Liver (tissue), 9 donors: ENCODE data around the gene PMM2. TPM values are rescaled to one million over a fixed set of nuclear protein-coding genes. Genes with fewer than 3 reads are reported as not detected.

Source experiments
- DNase-seq: peaks from one replicate; pipeline ENCODE4 v3.0.0-alpha.2; 2017; ENCODE audit warnings: low spot score
- H3K27ac ChIP-seq, 2 donors: one replicate each; pipeline ENCODE4 v1.7.0; 2013; ENCODE audit warnings: inconsistent platforms in 2 of 2, low read length in 2 of 2, control low read depth in 1 of 2, low read depth in 1 of 2, mild to moderate bottlenecking in 1 of 2
- H3K27me3 ChIP-seq, 4 donors: one replicate each; pipeline versions ENCODE4 v1.6.1 to v1.7.0; 2013; ENCODE audit warnings: low read length in 3 of 4, inconsistent platforms in 1 of 4, mild to moderate bottlenecking in 1 of 4, moderate library complexity in 1 of 4; ENCODE audit not compliant: control insufficient read depth in 4 of 4, insufficient read depth in 4 of 4
- H3K36me3 ChIP-seq, 4 donors: one replicate each; pipeline versions ENCODE4 v1.6.1 to v1.7.0; 2013; ENCODE audit warnings: low read length in 3 of 4, mild to moderate bottlenecking in 3 of 4, low read depth in 1 of 4, moderate library complexity in 1 of 4; ENCODE audit not compliant: control insufficient read depth in 4 of 4, insufficient read depth in 3 of 4
- H3K4me1 ChIP-seq, 4 donors: one replicate each; pipeline versions ENCODE4 v1.6.1 to v1.7.0; 2013; ENCODE audit warnings: low read length in 3 of 4, mild to moderate bottlenecking in 3 of 4, moderate library complexity in 1 of 4; ENCODE audit not compliant: control insufficient read depth in 4 of 4, insufficient read depth in 4 of 4
- H3K4me3 ChIP-seq, 3 donors: one replicate each; pipeline versions ENCODE4 v1.6.1 to v1.7.0; 2013; ENCODE audit warnings: low read length in 3 of 3, control low read depth in 1 of 3, low read depth in 1 of 3, mild to moderate bottlenecking in 1 of 3
- H3K9ac ChIP-seq, 2 donors: one replicate each; pipeline ENCODE4 v1.7.0; 2013; ENCODE audit warnings: low read length in 2 of 2, mild to moderate bottlenecking in 2 of 2, moderate library complexity in 2 of 2, control low read depth in 1 of 2, low read depth in 1 of 2
- H3K9me3 ChIP-seq, 4 donors: one replicate each; pipeline versions ENCODE4 v1.6.1 to v1.7.0; 2013; ENCODE audit warnings: low read length in 3 of 4; ENCODE audit not compliant: control insufficient read depth in 4 of 4
- CTCF ChIP-seq: fragments of 150-350 bp; IDR thresholded peaks from 2 replicates; pipeline ENCODE4 v1.5.1; 2017; ENCODE audit warnings: improper control_type of control experiment, low read depth, low read length; ENCODE audit not compliant: missing input control
- EGR1 ChIP-seq, 2 donors: IDR thresholded peaks; 2 replicates each; pipeline ENCODE4 v1.6.1; 2016 to 2018; ENCODE audit warnings: antibody characterized with exemption in 2 of 2, low read depth in 2 of 2
- FOXA1 ChIP-seq: IDR thresholded peaks from 2 replicates; pipeline ENCODE4 v1.6.1; 2016; ENCODE audit warnings: antibody characterized with exemption
- FOXA2 ChIP-seq: IDR thresholded peaks from 2 replicates; pipeline ENCODE4 v1.6.1; 2016; ENCODE audit warnings: antibody characterized with exemption
- GABPA ChIP-seq, 2 donors: IDR thresholded peaks in 1 of 2; conservative IDR thresholded peaks in 1 of 2; 2 replicates each; pipeline ENCODE4 v1.6.1; 2016; ENCODE audit warnings: antibody characterized with exemption in 2 of 2, mild to moderate bottlenecking in 1 of 2, moderate library complexity in 1 of 2
- HNF4A ChIP-seq, 2 donors: conservative IDR thresholded peaks; 2 replicates each; pipeline ENCODE4 v1.6.1; 2016; ENCODE audit warnings: antibody characterized with exemption in 2 of 2, mild to moderate bottlenecking in 2 of 2
- HNF4G ChIP-seq: IDR thresholded peaks from 2 replicates; pipeline ENCODE4 v1.6.1; 2016; ENCODE audit warnings: antibody characterized with exemption
- JUND ChIP-seq, 2 donors: IDR thresholded peaks; 2 replicates each; pipeline ENCODE4 v1.6.1; 2016; ENCODE audit warnings: antibody characterized with exemption in 2 of 2
- MAX ChIP-seq: IDR thresholded peaks from 2 replicates; pipeline ENCODE4 v1.6.1; 2016; ENCODE audit warnings: antibody characterized with exemption
- NR2F2 ChIP-seq: IDR thresholded peaks from 2 replicates; pipeline ENCODE4 v1.6.1; 2016; ENCODE audit warnings: antibody characterized with exemption
- RAD21 ChIP-seq, 2 donors: IDR thresholded peaks; 2 replicates each; pipeline ENCODE4 v1.6.1; 2016; ENCODE audit warnings: antibody characterized with exemption in 2 of 2, mild to moderate bottlenecking in 2 of 2
- RXRA ChIP-seq, 2 donors: IDR thresholded peaks; 2 replicates each; pipeline ENCODE4 v1.6.1; 2017 to 2018; ENCODE audit warnings: antibody characterized with exemption in 2 of 2, mild to moderate bottlenecking in 1 of 2
- SP1 ChIP-seq: IDR thresholded peaks from 2 replicates; pipeline ENCODE4 v1.6.1; 2018; ENCODE audit warnings: antibody characterized with exemption, mild to moderate bottlenecking
- TAF1 ChIP-seq: conservative IDR thresholded peaks from 2 replicates; pipeline ENCODE4 v1.6.1; 2016; ENCODE audit warnings: antibody characterized with exemption, mild to moderate bottlenecking
- YY1 ChIP-seq: IDR thresholded peaks from 2 replicates; pipeline ENCODE4 v1.6.1; 2016; ENCODE audit warnings: antibody characterized with exemption, mild to moderate bottlenecking
- WGBS: extraction: QIAGEN DNeasy Blood & Tissue Kit; methylation state at CpG from one replicate; pipeline ENCODE4 v1.1.7; 2013; 5-methylcytosine and 5-hydroxymethylcytosine counted together
- polyA plus RNA-seq, 2 donors: library from polyadenylated mRNA; stranded (reverse) in 1 of 2; unstranded in 1 of 2; fragments of 200-250 nt in 1 of 2; fragments of >200 nt in 1 of 2; fragmentation: Nextera tagmentation in 1 of 2; extraction: Ambion mirVana in 1 of 2; gene quantifications; one replicate each; pipeline versions ENCODE4 v1.2.1 to v1.2.3, GENCODE V29; 2013 to 2015
- total RNA-seq, 2 donors: library from RNA; depleted of rRNA; stranded (reverse); fragments of >200 nt; gene quantifications; one replicate each; pipeline ENCODE4 v1.2.3, GENCODE V29; 2014
- TF ChIP-seq, protein P1 (sequence below): IDR thresholded peaks from 2 replicates; pipeline ENCODE4 v1.6.1; 2016; ENCODE audit warnings: antibody characterized with exemption
- TF ChIP-seq, protein P2 (sequence below): IDR thresholded peaks from 2 replicates; pipeline ENCODE4 v1.6.1; 2016; ENCODE audit warnings: antibody characterized with exemption
- donor health status: healthy.
- donor health status: healthy.
- donor health status: healthy.
- donor health status: healthy.
- donor health status: healthy.

Gene PMM2
- total and polyA plus RNA-seq, 4 donors, result 6.8 to 38.9 (median 30.0) TPM

DNA sequence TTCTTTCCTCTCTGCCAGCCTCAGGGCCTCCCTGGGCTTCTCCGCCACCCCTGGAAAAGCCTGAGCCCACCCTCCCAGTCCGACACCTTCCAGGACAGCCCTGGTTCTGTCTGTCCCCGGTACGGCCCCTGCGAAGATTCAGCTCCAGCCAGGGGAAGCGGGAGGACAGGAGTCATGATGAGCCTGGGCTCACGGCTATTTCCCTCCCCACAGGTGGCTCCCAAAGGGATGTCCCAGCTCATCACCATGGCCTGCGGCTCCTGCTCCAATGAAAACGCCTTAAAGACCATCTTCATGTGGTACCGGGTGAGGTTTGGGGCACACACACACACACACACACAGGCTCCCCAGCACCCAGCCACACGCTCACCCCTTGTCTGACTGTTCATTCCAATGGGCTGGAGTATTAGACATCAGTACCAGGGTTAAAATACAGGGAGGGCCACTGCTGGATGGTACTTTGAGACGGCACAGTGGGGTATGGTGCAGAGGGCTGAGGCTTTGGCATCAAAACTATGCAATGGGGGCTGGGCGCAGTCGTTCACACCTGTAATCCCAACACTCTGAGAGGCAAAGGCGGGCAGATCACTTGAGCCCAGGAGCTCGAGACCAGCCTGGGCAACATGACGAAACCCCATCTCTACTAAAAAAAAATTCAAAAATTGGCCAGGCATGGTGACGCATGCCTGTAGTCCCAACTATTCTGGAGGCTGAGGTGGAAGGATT, 33.0 kb upstream of the PMM2 start:
- H3K36me3 ChIP-seq, result peaks cover 2 to 57% (median 44%) of the 10 kb centered on the region in 4 donors
- TF ChIP-seq EGR1 (IDR thresholded peaks at IDR 0.05; ENCODE audit: low read depth in 2 of 2), result no peak
- TF ChIP-seq, protein P1, sequence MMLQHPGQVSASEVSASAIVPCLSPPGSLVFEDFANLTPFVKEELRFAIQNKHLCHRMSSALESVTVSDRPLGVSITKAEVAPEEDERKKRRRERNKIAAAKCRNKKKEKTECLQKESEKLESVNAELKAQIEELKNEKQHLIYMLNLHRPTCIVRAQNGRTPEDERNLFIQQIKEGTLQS, result no peak
- no peak for DNase-seq
- WGBS, result 93% methylated on average over 18 of the region's 18 CpGs
- no peaks in the 10 kb centered on the region for H3K4me1 ChIP-seq
- no peaks in the 10 kb centered on the region for H3K27me3 ChIP-seq
- H3K9ac ChIP-seq, result no peak overlapping the region
- H3K9me3 ChIP-seq, result no peaks in the 10 kb centered on the region
- H3K4me3 ChIP-seq, result no peak overlapping the region
- no peak overlapping the region for H3K27ac ChIP-seq

DNA sequence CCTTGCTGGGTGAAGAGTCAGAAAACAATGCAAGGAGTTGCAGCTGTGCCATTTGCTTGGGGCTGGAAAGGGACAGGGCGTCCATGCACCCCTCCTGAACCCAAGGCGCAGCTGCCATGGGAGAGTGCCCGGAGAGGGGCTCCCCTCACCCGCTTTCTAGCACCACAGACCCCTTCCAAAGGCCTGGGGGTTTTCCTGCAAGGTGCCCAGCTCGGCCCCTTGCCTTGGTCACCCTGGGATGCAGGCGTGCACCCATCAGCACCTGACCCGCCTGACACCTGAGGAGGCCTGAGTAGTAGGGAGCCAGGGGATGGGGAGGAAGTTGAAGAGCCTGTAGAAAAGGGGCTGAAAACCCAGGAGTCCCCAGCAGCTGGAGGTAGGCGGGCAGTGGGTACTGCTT, 30.5 kb upstream of the PMM2 start:
- H3K4me3 ChIP-seq, result no peak overlapping the region
- no peak for DNase-seq
- 94% methylated on average over 8 of the region's 8 CpGs for WGBS
- TF ChIP-seq RXRA (IDR thresholded peaks at IDR 0.05), result no peak
- TF ChIP-seq HNF4G, result no peak
- TF ChIP-seq, protein P1, result no peak
- H3K9me3 ChIP-seq, result no peaks in the 10 kb centered on the region
- peaks cover 2 to 64% (median 38%) of the 10 kb centered on the region in 4 donors for H3K36me3 ChIP-seq
- no peak overlapping the region for H3K9ac ChIP-seq
- H3K4me1 ChIP-seq, result no peaks in the 10 kb centered on the region
- no peak overlapping the region for H3K27ac ChIP-seq
- H3K27me3 ChIP-seq, result no peaks in the 10 kb centered on the region

DNA sequence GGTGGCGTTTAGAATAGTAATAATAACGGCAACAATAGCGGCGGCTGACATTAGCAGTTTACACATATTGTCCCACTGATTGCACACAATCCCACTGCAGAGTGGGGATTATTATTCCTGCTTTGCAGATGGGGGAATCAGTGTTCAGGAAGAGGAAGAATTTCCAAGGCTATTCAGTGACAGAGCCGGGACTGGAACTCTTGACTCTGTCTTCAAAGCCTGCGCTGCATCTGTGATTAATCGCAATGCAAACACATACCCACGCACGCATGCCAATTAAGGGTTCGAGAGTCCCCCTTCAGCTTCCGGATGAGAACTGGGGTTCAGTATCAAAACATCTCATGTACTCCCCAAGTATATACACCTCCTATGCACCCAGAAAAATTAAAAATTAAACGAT, 29.4 kb upstream of the PMM2 start:
- Histone ChIP-seq H3K9ac (no peak overlapping the region), H3K9me3 (no peaks in the 10 kb centered on the region), H3K27me3 (no peaks in the 10 kb centered on the region), H3K36me3 (peaks cover 2 to 68% (median 43%) of the 10 kb centered on the region in 4 donors), H3K4me3 (no peak overlapping the region), H3K4me1 (no peaks in the 10 kb centered on the region), H3K27ac (no peak overlapping the region)
- no peak for DNase-seq
- whole genome bisulfite sequencing, result 96% methylated on average over 12 of the region's 12 CpGs
- TF ChIP-seq HNF4A (conservative IDR thresholded peaks at IDR 0.05) (no peak), RAD21 (IDR thresholded peaks at IDR 0.05) (no peak), NR2F2 (no peak), SP1 (no peak), EGR1 (IDR thresholded peaks at IDR 0.05; ENCODE audit: low read depth in 2 of 2) (no peak), FOXA1 (no peak), CTCF (no peak), FOXA2 (no peak), YY1 (no peak), HNF4G (no peak), MAX (no peak), GABPA (IDR thresholded peaks at IDR 0.05 in 1 of 2, conservative IDR thresholded peaks at IDR 0.05 in 1 of 2) (no peak), RXRA (IDR thresholded peaks at IDR 0.05) (no peak), TAF1 (no peak), JUND (IDR thresholded peaks at IDR 0.05) (no peak)
- TF ChIP-seq, protein P2, sequence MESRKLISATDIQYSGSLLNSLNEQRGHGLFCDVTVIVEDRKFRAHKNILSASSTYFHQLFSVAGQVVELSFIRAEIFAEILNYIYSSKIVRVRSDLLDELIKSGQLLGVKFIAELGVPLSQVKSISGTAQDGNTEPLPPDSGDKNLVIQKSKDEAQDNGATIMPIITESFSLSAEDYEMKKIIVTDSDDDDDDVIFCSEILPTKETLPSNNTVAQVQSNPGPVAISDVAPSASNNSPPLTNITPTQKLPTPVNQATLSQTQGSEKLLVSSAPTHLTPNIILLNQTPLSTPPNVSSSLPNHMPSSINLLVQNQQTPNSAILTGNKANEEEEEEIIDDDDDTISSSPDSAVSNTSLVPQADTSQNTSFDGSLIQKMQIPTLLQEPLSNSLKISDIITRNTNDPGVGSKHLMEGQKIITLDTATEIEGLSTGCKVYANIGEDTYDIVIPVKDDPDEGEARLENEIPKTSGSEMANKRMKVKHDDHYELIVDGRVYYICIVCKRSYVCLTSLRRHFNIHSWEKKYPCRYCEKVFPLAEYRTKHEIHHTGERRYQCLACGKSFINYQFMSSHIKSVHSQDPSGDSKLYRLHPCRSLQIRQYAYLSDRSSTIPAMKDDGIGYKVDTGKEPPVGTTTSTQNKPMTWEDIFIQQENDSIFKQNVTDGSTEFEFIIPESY, result no peak
- TF ChIP-seq, protein P1, result no peak
